Sigmoid colon (tissue), 4 donors: Measurements from ENCODE around the gene SF3B1.
"Not testable (repeated sequence)": the region's sequence is repeated elsewhere in the genome, so short reads cannot be mapped to it uniquely, and the experiment has no call there.

Experiments
- EP300 ChIP-seq, 4 donors: sonication (generic); formaldehyde crosslinking; IDR thresholded peaks; one replicate each; pipeline ENCODE4 v1.6.1; 2017; ENCODE audit warnings: antibody characterized with exemption in 4 of 4
- POLR2A ChIP-seq, 2 donors: fragments of 450-650 bp; IDR thresholded peaks; one replicate each; pipeline ENCODE4 v1.6.1; 2016; ENCODE audit warnings: antibody characterized with exemption in 2 of 2, mild to moderate bottlenecking in 2 of 2, moderate library complexity in 2 of 2
- POLR2AphosphoS5 ChIP-seq, 4 donors: sonication (generic); formaldehyde crosslinking; IDR thresholded peaks; one replicate each; pipeline ENCODE4 v1.6.1; 2017; ENCODE audit warnings: antibody characterized with exemption in 4 of 4
- TF ChIP-seq, protein P1 (sequence below), 4 experiments: fragments of 450-650 bp in 3 of 4; fragments of 200-600 bp in 1 of 4; IDR thresholded peaks; one replicate each; pipeline ENCODE4 v1.5.1; 2016 to 2019; ENCODE audit warnings: antibody characterized with exemption in 4 of 4, mild to moderate bottlenecking in 3 of 4, moderate library complexity in 2 of 4

DNA sequence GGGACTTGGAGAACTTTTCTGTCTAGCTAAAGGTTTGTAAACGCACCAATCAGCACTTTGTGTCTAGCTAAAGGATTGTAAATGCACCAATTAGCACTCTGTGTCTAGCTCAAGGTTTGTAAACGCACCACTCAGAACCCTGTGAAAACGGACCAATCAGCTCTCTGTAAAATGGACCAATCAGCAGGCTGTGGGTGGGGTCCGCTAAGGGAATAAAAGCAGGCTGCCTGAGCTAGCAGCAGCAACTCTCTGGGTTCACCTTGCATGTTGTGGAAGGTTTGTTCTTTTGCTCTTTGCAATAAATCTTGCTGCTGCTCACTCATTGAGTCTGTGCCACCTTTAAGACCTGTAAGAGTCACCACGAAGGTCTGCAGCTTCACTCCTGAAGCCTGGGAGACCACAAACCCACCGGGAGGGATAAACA is 16.1 kb upstream of the SF3B1 start:
- not testable (repeated sequence) for TF ChIP-seq POLR2AphosphoS5, POLR2A, EP300 (IDR thresholded peaks at IDR 0.05)
- TF ChIP-seq, protein P1, sequence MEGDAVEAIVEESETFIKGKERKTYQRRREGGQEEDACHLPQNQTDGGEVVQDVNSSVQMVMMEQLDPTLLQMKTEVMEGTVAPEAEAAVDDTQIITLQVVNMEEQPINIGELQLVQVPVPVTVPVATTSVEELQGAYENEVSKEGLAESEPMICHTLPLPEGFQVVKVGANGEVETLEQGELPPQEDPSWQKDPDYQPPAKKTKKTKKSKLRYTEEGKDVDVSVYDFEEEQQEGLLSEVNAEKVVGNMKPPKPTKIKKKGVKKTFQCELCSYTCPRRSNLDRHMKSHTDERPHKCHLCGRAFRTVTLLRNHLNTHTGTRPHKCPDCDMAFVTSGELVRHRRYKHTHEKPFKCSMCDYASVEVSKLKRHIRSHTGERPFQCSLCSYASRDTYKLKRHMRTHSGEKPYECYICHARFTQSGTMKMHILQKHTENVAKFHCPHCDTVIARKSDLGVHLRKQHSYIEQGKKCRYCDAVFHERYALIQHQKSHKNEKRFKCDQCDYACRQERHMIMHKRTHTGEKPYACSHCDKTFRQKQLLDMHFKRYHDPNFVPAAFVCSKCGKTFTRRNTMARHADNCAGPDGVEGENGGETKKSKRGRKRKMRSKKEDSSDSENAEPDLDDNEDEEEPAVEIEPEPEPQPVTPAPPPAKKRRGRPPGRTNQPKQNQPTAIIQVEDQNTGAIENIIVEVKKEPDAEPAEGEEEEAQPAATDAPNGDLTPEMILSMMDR (IDR thresholded peaks at IDR 0.05) = not testable (repeated sequence)
